OCI-LY1 (cell line): ENCODE data around the gene ARFGAP1.

Experiments used
- H2AFZ ChIP-seq: fragments of 200-600 bp; sonication (generic), shearing (Covaris generic); 2 replicates; pipeline ENCODE4 v1.6.0; 2014; ENCODE audit warnings: antibody characterized with exemption, mild to moderate bottlenecking, low read length
- H3F3A ChIP-seq: fragments of 200-600 bp; sonication (generic), shearing (Covaris generic); 2 replicates; pipeline ENCODE4 v1.6.0; 2014; ENCODE audit warnings: mild to moderate bottlenecking, antibody characterized with exemption, low read length, moderate library complexity; ENCODE audit not compliant: insufficient read depth
- H3K27ac ChIP-seq: fragments of 200-600 bp; sonication (generic); 2 replicates; pipeline ENCODE4 v1.5.1; 2014; ENCODE audit warnings: low read length, mixed run types, mild to moderate bottlenecking, low read depth; ENCODE audit not compliant: poor library complexity, severe bottlenecking
- H3K27me3 ChIP-seq: fragments of 200-600 bp; sonication (generic); 2 replicates; pipeline ENCODE4 v1.6.0; 2014; ENCODE audit warnings: antibody characterized with exemption, mild to moderate bottlenecking, low read length, moderate library complexity; ENCODE audit not compliant: insufficient read depth
- H3K36me3 ChIP-seq: fragments of 200-600 bp; sonication (generic); 2 replicates; pipeline ENCODE4 v1.6.1; 2014; ENCODE audit warnings: mild to moderate bottlenecking, antibody characterized with exemption, low read length, moderate library complexity, mixed read lengths; ENCODE audit not compliant: insufficient read depth
- H3K4me1 ChIP-seq: fragments of 200-600 bp; sonication (generic); 2 replicates; pipeline ENCODE4 v1.5.1; 2014; ENCODE audit warnings: mild to moderate bottlenecking, low read length, moderate library complexity; ENCODE audit not compliant: insufficient read depth, severe bottlenecking
- H3K4me2 ChIP-seq: fragments of 200-600 bp; sonication (generic), shearing (Covaris generic); 2 replicates; pipeline ENCODE4 v1.6.1; 2014; ENCODE audit warnings: low read length
- H3K4me3 ChIP-seq: fragments of 200-600 bp; sonication (generic); 2 replicates; pipeline ENCODE4 v1.5.1; 2014; ENCODE audit warnings: low read length, low read depth, mild to moderate bottlenecking, mixed read lengths; ENCODE audit not compliant: poor library complexity, severe bottlenecking
- H3K79me2 ChIP-seq: fragments of 200-600 bp; shearing (Covaris generic); 2 replicates; pipeline ENCODE4 v1.6.1; 2016; ENCODE audit warnings: mixed run types, low read length, mixed read lengths; ENCODE audit not compliant: insufficient read depth
- H3K9ac ChIP-seq: fragments of 200-600 bp; sonication (generic), shearing (Covaris generic); 2 replicates; pipeline ENCODE4 v1.6.1; 2014; ENCODE audit warnings: mild to moderate bottlenecking, low read length, mixed read lengths
- H3K9me2 ChIP-seq: fragments of 200-600 bp; sonication (generic), shearing (Covaris generic); 2 replicates; pipeline ENCODE4 v1.6.1; 2014; ENCODE audit warnings: low read depth, mild to moderate bottlenecking, low read length, mixed read lengths
- H3K9me3 ChIP-seq: fragments of 200-600 bp; shearing (Covaris generic); 2 replicates; pipeline ENCODE4 v1.6.1; 2014; ENCODE audit warnings: low read length, mixed read lengths
- H4K20me1 ChIP-seq: fragments of 200-600 bp; sonication (generic), shearing (Covaris generic); 2 replicates; pipeline ENCODE4 v1.6.0; 2016; ENCODE audit warnings: mild to moderate bottlenecking, low read length; ENCODE audit not compliant: insufficient read depth
- CTCF ChIP-seq: fragments of 200-600 bp; sonication (generic), shearing (Covaris generic); IDR thresholded peaks from 2 replicates; pipeline ENCODE4 v1.5.1; 2017; ENCODE audit warnings: mild to moderate bottlenecking, antibody characterized with exemption, low read length, moderate library complexity, mixed read lengths
- EZH2 ChIP-seq: fragments of 200-600 bp; sonication (generic), shearing (Covaris generic); IDR thresholded peaks from 2 replicates; pipeline ENCODE4 v1.8.0; 2017; ENCODE audit warnings: borderline replicate concordance, mixed run types, mild to moderate bottlenecking, antibody characterized with exemption, low read length, moderate library complexity, mixed read lengths

ARFGAP1 gene

DNA sequence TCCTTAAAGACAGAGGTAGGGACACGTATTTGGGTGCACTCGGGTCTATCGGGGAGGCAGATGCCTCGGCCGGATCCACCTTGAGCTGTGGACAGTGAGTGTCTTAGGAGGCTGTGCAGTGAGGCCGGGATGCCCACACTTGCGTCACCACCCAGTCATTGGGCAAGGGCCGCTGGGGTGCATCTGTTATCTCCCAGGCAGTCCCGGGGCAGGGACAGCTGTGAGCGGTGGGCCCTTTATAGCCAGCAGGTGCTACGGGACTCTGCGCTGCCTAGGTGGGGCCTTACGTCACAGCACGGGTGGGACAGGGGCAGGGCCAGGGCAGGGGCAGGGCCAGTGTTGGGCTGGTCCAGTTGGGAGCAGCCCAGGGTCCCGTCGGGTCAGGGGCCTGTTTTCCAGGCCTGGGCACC is 19.7 kb downstream of the ARFGAP1 start:
- H2AFZ ChIP-seq, result no peak overlapping the region
- H3K4me1 ChIP-seq, result no peaks in the 10 kb centered on the region
- no peaks in the 10 kb centered on the region for H3K79me2 ChIP-seq
- H3K9me2 ChIP-seq, result no peaks in the 10 kb centered on the region
- no peaks in the 10 kb centered on the region for H3K27me3 ChIP-seq
- no peak overlapping the region for H3K4me3 ChIP-seq
- H3K36me3 ChIP-seq, result peaks cover 4% of the 10 kb centered on the region; the same call in 1 of the 2 replicates
- no peak overlapping the region for H3K27ac ChIP-seq
- no peak for TF ChIP-seq EZH2
- no peak for TF ChIP-seq CTCF
- no peaks in the 10 kb centered on the region for H4K20me1 ChIP-seq
- H3K9ac ChIP-seq, result no peak overlapping the region
- H3K9me3 ChIP-seq, result no peaks in the 10 kb centered on the region
- no peak overlapping the region for H3K4me2 ChIP-seq
- H3F3A ChIP-seq, result no peaks in the 10 kb centered on the region

DNA sequence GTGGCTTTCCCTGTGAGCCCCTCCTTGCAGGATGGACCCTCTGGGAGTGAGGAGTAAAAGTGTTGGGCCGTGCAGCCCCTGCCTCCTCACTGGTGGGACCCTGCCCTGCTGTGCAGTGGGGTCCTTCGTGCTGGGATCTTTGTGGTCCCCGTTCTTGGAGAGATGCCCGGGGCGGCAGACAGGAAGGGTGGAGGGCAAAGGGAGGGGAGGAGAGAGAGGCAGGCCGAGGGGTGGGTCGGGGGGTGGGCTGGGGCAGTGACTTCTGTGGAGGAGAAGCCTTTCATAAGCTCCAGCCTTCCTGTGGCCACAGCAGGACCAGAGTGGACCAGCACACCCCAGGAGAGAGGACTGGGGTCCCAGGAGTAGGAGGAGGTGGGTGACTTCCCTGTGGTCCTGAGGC is 20.3 kb downstream of the ARFGAP1 start, which contains the start of gene COL20A1:
COL20A1 (plus strand) TSS at position 283 of the 400 bp plus-strand sequence. CDS start 1,922 bp downstream, outside the sequence.
- Histone ChIP-seq H3K4me3 (no peak within 1 kb of the TSS), H3K27me3 (no peaks in the 10 kb centered on the region), H3K4me1 (no peaks in the 10 kb centered on the region), H3F3A (no peaks in the 10 kb centered on the region), H2AFZ (no peak within 1 kb of the TSS), H3K9me3 (no peaks in the 10 kb centered on the region), H3K4me2 (no peak within 1 kb of the TSS), H3K27ac (no peak within 1 kb of the TSS), H3K79me2 (no peaks in the 10 kb centered on the region), H3K9me2 (no peaks in the 10 kb centered on the region), H3K36me3 (peaks cover 4% of the 10 kb centered on the region; the same call in 1 of the 2 replicates), H4K20me1 (no peaks in the 10 kb centered on the region), H3K9ac (no peak within 1 kb of the TSS)
- TF ChIP-seq EZH2 (no peak), CTCF (no peak)

DNA sequence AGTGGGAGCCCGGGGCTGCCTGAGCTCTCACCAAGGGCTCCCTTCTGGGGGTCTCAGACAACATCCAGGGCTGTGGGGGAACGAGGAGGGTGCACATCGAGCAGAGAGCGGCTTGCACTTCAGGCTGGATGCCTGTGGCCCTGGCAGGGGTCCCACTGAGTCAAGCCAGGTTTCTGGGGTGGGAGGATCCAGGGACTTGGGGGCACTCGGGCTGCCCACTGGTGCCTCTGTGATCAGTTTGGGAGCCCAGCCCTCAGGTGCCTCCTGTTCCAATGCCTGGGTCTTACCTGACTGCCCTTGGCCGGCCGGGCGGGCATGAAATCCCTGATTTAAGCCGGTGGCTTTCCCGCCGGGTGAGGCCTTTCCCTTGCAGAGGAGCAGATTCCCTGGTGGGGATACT is 20.8 kb downstream of the ARFGAP1 start:
- no peak for TF ChIP-seq EZH2
- TF ChIP-seq CTCF, result no peak
- H3K9me2 ChIP-seq, result no peaks in the 10 kb centered on the region
- H3K4me1 ChIP-seq, result no peaks in the 10 kb centered on the region
- H3K4me2 ChIP-seq, result no peak overlapping the region
- H3K4me3 ChIP-seq, result no peak overlapping the region
- no peak overlapping the region for H2AFZ ChIP-seq
- H3F3A ChIP-seq, result no peaks in the 10 kb centered on the region
- no peak overlapping the region for H3K9ac ChIP-seq
- no peaks in the 10 kb centered on the region for H3K27me3 ChIP-seq
- no peak overlapping the region for H3K27ac ChIP-seq
- no peaks in the 10 kb centered on the region for H4K20me1 ChIP-seq
- peaks cover 4% of the 10 kb centered on the region; the same call in 1 of the 2 replicates for H3K36me3 ChIP-seq
- H3K9me3 ChIP-seq, result no peaks in the 10 kb centered on the region
- H3K79me2 ChIP-seq, result no peaks in the 10 kb centered on the region
